ENCODE measurements around the gene RAB11FIP4. TPM values are rescaled to one million over a fixed set of nuclear protein-coding genes. Genes with fewer than 3 reads are reported as not detected.

RAB11FIP4 gene
- total and polyA plus RNA-seq, 2 of the 13 experiments (the other 11 are each of a cell fraction or from before 2014, with no cell fraction given), result 28.0 to 89.3 TPM

DNA sequence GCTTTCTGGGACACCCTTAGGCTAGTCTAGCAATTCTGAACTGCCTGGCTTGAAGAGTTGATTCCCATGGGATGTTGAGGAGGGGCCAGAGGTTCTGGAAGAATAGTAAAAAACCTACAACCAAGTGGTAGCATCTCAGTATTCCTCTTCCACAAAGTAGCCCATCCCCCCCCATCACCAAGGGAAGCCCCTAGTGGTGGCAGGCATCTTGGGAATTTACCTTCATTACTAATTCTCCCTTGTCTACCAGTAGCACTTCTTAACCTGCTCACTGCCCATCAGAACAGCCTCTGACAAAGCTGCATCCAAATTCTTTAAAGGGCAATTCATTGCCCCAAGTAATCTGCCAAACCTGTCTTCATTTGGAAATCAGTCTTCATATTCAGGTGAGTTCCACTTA is 12.8 kb upstream of the RAB11FIP4 start:
- no peak overlapping the region for H2AFZ ChIP-seq (ENCODE audit: low read length)
- intact Hi-C loops (cut with micrococcal nuclease; ENCODE audit: unreplicated experiment), result loop anchor here (1.0 to 5.0 kb wide), 2 partner anchors 23 to 106 kb away; no protein-coding TSS in a partner anchor
- ChIA-PET POLR2A (no interaction called here), CTCF (ENCODE audit: low intra/inter-chr PET ratio, low total read pairs) (no interaction called here)
- no peak overlapping the region for H3K4me3 ChIP-seq (replicated peaks in 1 of 3; ENCODE audit: insufficient read depth in 1 of 3, low read depth in 2 of 3, low read length in 3 of 3)
- peaks cover 2 to 8% of the 10 kb centered on the region in 2 experiments; a peak in 1 of 5 replicates for H3K36me3 ChIP-seq (replicated peaks in 1 of 2; ENCODE audit: control insufficient read depth in 1 of 2, insufficient read depth in 2 of 2, low read length in 2 of 2)
- H3K4me2 ChIP-seq (ENCODE audit: low read depth, low read length), result no peak overlapping the region
- H3K9me3 ChIP-seq (ENCODE audit: low read length), result no peaks in the 10 kb centered on the region
- H3K27ac ChIP-seq (ENCODE audit: extremely low read length, insufficient read depth, low read length), result no peak overlapping the region
- no peaks in the 10 kb centered on the region for H3K27me3 ChIP-seq (ENCODE audit: control insufficient read depth in 1 of 2, insufficient read depth in 2 of 2, low read length in 2 of 2)
- no peak for TF ChIP-seq RELA (CRISPR knock-in tag; IDR thresholded peaks at IDR 0.05)
- TF ChIP-seq, protein P1, sequence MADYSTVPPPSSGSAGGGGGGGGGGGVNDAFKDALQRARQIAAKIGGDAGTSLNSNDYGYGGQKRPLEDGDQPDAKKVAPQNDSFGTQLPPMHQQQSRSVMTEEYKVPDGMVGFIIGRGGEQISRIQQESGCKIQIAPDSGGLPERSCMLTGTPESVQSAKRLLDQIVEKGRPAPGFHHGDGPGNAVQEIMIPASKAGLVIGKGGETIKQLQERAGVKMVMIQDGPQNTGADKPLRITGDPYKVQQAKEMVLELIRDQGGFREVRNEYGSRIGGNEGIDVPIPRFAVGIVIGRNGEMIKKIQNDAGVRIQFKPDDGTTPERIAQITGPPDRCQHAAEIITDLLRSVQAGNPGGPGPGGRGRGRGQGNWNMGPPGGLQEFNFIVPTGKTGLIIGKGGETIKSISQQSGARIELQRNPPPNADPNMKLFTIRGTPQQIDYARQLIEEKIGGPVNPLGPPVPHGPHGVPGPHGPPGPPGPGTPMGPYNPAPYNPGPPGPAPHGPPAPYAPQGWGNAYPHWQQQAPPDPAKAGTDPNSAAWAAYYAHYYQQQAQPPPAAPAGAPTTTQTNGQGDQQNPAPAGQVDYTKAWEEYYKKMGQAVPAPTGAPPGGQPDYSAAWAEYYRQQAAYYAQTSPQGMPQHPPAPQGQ (CRISPR knock-in tag; IDR thresholded peaks at IDR 0.05; ENCODE audit: borderline replicate concordance), result no peak
- no peak for TF ChIP-seq MAFG (CRISPR knock-in tag; IDR thresholded peaks at IDR 0.05)
- TF ChIP-seq JDP2 (CRISPR knock-in tag; IDR thresholded peaks at IDR 0.05; ENCODE audit: borderline replicate concordance), result no peak
- TF ChIP-seq ZEB1 (IDR thresholded peaks at IDR 0.05; ENCODE audit: insufficient replicate concordance, low read depth), result no peak
- no peak for TF ChIP-seq HOXA3 (CRISPR knock-in tag; IDR thresholded peaks at IDR 0.05)
- no peak for TF ChIP-seq NONO (IDR thresholded peaks at IDR 0.05)
- no peak for TF ChIP-seq NONO (CRISPR knock-in tag; conservative IDR thresholded peaks at IDR 0.05)
- TF ChIP-seq TAF1 (CRISPR knock-in tag; IDR thresholded peaks at IDR 0.05), result no peak
- no peak for TF ChIP-seq REL (CRISPR knock-in tag; conservative IDR thresholded peaks at IDR 0.05)
- BruUV-seq (replicated peaks), result no TSS peak
- H3K9ac ChIP-seq (ENCODE audit: insufficient read depth, low read depth, low read length), result no peak overlapping the region
- in situ Hi-C loops (cut with HindIII; ENCODE audit: extremely low pct_ligation_motif_present, low pct_unique_long_range_greater_than_20kb), result no loop called here
- H3K4me1 ChIP-seq (ENCODE audit: insufficient read depth, low read length), result peaks cover 32% of the 10 kb centered on the region
- DNase-seq (ENCODE audit: low spot score) (no peak), ATAC-seq (no peak), FAIRE-seq (no peak)
- H4K20me1 ChIP-seq (ENCODE audit: insufficient read depth, low read length), result no peaks in the 10 kb centered on the region
- no peaks in the 10 kb centered on the region for H3K79me2 ChIP-seq (ENCODE audit: insufficient read depth, low read length)

All from HepG2 (cell line).